ENCODE results near the gene TRIM3. TPM values are rescaled to one million over a fixed set of nuclear protein-coding genes. Genes with fewer than 3 reads are reported as not detected.
A peak's percentile ranks its signal among the peaks of the same experiment; 100 is the strongest.

Gene TRIM3
- total RNA-seq, 1 experiment from 2014 or later: 13.4 TPM

- ChIA-PET POLR2A (no interaction called here), CTCF (no interaction called here), RAD21 (ENCODE audit: low non-redundant PET in 1 of 2, low total read pairs in 2 of 2, uncharacterized antibody in 2 of 2, unreplicated experiment in 2 of 2) (no interaction called here)
- Histone ChIP-seq H3K4me2 (ENCODE audit: low read length) (peak overlapping the region; percentile 93; the same call in 1 of the 2 replicates), H3K79me2 (ENCODE audit: insufficient read depth, low read length) (peaks cover 52% of the 10 kb centered on the region), H3K4me1 (ENCODE audit: control insufficient read depth in 1 of 2, insufficient read depth in 2 of 2, low read length in 2 of 2) (peaks cover 13 to 21% of the 10 kb centered on the region in 2 experiments; a peak in 3 of 4 replicates), H3K9me3 (ENCODE audit: control insufficient read depth in 1 of 2, insufficient read depth in 1 of 2, low read depth in 1 of 2, low read length in 2 of 2) (no peaks in the 10 kb centered on the region), H3K9me2 (ENCODE audit: insufficient read depth) (no peaks in the 10 kb centered on the region), H2AFZ (ENCODE audit: low read depth, low read length, poor library complexity, severe bottlenecking) (no peak overlapping the region), H4K20me1 (ENCODE audit: insufficient read depth) (no peaks in the 10 kb centered on the region; the same call in 1 of the 2 replicates), H3K36me3 (ENCODE audit: control insufficient read depth in 1 of 2, insufficient read depth in 2 of 2, low read length in 2 of 2) (peaks cover 28 to 62% of the 10 kb centered on the region in 2 experiments), H3K4me3 (replicated peaks in 1 of 2; ENCODE audit: low read depth in 1 of 2, low read length in 2 of 2) (no peak overlapping the region), H3K27ac (ENCODE audit: low read depth, low read length) (no peak overlapping the region), H3K27me3 (ENCODE audit: insufficient read depth, low read length) (no peaks in the 10 kb centered on the region), H3K9ac (ENCODE audit: low read length) (no peak overlapping the region; the same call in 1 of the 2 replicates)
- TF ChIP-seq POLR2AphosphoS5 (IDR thresholded peaks at IDR 0.05; ENCODE audit: low read depth, low read length) (no peak), JUND (IDR thresholded peaks at IDR 0.05) (no peak), ZFX (IDR thresholded peaks at IDR 0.05) (no peak), ZBTB33 (IDR thresholded peaks at IDR 0.05; ENCODE audit: extremely low read depth, insufficient replicate concordance, low read length) (no peak), SP1 (IDR thresholded peaks at IDR 0.05; ENCODE audit: low read depth) (no peak), FOSL1 (IDR thresholded peaks at IDR 0.05; ENCODE audit: low read depth) (no peak), ATF3 (IDR thresholded peaks at IDR 0.05) (no peak), CEBPB (IDR thresholded peaks at IDR 0.05; ENCODE audit: low read depth) (no peak), POLR2A (IDR thresholded peaks at IDR 0.05; ENCODE audit: borderline replicate concordance, extremely low read depth, insufficient read depth, insufficient read length) (no peak), SIN3A (IDR thresholded peaks at IDR 0.05; ENCODE audit: low read depth) (no peak), EGR1 (IDR thresholded peaks at IDR 0.05; ENCODE audit: low read depth) (no peak), EZH2 (IDR thresholded peaks at IDR 0.05) (no peak), CTCF (IDR thresholded peaks at IDR 0.05 in 2 of 3, conservative IDR thresholded peaks at IDR 0.05 in 1 of 3; ENCODE audit: borderline replicate concordance in 1 of 3, insufficient read depth in 1 of 3, low read depth in 2 of 3, low read length in 2 of 3) (no peak), REST (IDR thresholded peaks at IDR 0.05; ENCODE audit: low read depth) (no peak), CBX3 (IDR thresholded peaks at IDR 0.05; ENCODE audit: low read depth) (no peak)
- intact Hi-C loops (cut with micrococcal nuclease): no loop called here
- no peak for DNase-seq (ENCODE audit: low read depth, low spot score)
- no TSS peak for BruUV-seq (replicated peaks)
- ATAC-seq: no peak
Observed at GRCh38 chr11:6483015-6483414, 9.3 kb upstream of the TRIM3 start.
